Panc1 (cell line): ENCODE results near the gene HCK. TPM values are rescaled to one million over a fixed set of nuclear protein-coding genes. Genes with fewer than 3 reads are reported as not detected.

Experiments used
- ATAC-seq: fragments of 200-7000 bp; cut with Tn5 transposase; 2 replicates; pipeline ENCODE4 v1.9.1; 2020; ENCODE audit warnings: mild to moderate bottlenecking, moderate library complexity
- BruUV-seq: library from RNA; stranded (reverse); fragments of 400-500 nt; replicated peaks from 2 replicates; lab custom pipeline; 2021; lab: Mats Ljungman, UMichigan
- CTCF ChIA-PET: fragments of 300-600 bp; sonication (Branson Sonifier 250); formaldehyde crosslinking; loops from one replicate; lab custom pipeline; 2022; ENCODE audit warnings: antibody characterized with exemption; lab: Charles Lee
- POLR2A ChIA-PET: fragments of 300-600 bp; sonication (Branson Sonifier 250); formaldehyde crosslinking; loops from one replicate; lab custom pipeline; 2022; ENCODE audit warnings: antibody characterized with exemption; lab: Charles Lee
- DNase-seq: peaks from one replicate; pipeline ENCODE4 v3.0.0-alpha.2; 2010; ENCODE audit warnings: low read depth, low spot score
- H3K27ac ChIP-seq: 2 replicates; pipeline ENCODE4 v1.5.1; 2011; ENCODE audit warnings: mild to moderate bottlenecking, low read length, inconsistent platforms
- H3K27me3 ChIP-seq: fragments of 200-500 bp; sonication (Bioruptor generic); 2 replicates; pipeline ENCODE4 v1.6.0; 2014; ENCODE audit warnings: low read length, inconsistent platforms; ENCODE audit not compliant: control insufficient read depth, insufficient read depth
- H3K36me3 ChIP-seq: fragments of 200-500 bp; sonication (Bioruptor generic); 2 replicates; pipeline ENCODE4 v1.5.1; 2014; ENCODE audit warnings: inconsistent platforms, mild to moderate bottlenecking, low read length, moderate library complexity; ENCODE audit not compliant: control insufficient read depth, insufficient read depth
- H3K4me1 ChIP-seq: 2 replicates; pipeline ENCODE4 v1.5.1; 2011; ENCODE audit warnings: inconsistent platforms, mild to moderate bottlenecking, low read length, moderate library complexity; ENCODE audit not compliant: control insufficient read depth, insufficient read depth
- H3K4me3 ChIP-seq, 2 experiments: 2 replicates each; pipeline ENCODE4 v1.5.1; 2011 to 2012; ENCODE audit warnings: low read depth in 2 of 2, low read length in 2 of 2, mild to moderate bottlenecking in 2 of 2, inconsistent platforms in 1 of 2, moderate library complexity in 1 of 2
- H3K9me3 ChIP-seq: fragments of 200-500 bp; sonication (Bioruptor generic); 2 replicates; pipeline ENCODE4 v1.5.1; 2014; ENCODE audit warnings: low read depth, mild to moderate bottlenecking, inconsistent platforms, low read length, moderate library complexity; ENCODE audit not compliant: control insufficient read depth, insufficient read depth
- POLR2AphosphoS5 ChIP-seq: IDR thresholded peaks from 2 replicates; pipeline ENCODE4 v1.6.1; 2012; ENCODE audit warnings: mild to moderate bottlenecking, low read depth, low read length, moderate library complexity
- SIN3A ChIP-seq: IDR thresholded peaks from 2 replicates; pipeline ENCODE4 v1.6.1; 2012; ENCODE audit warnings: low read depth, mild to moderate bottlenecking, low read length, moderate library complexity, borderline replicate concordance; ENCODE audit not compliant: insufficient read depth
- TCF7L2 ChIP-seq: IDR thresholded peaks from 2 replicates; pipeline ENCODE4 v1.6.1; 2011; ENCODE audit warnings: mild to moderate bottlenecking, low read depth, low read length, inconsistent platforms
- in situ Hi-C: cut with HindIII; loops from 2 replicates; pipeline ENCODE4 v1.10.0; 2016; ENCODE audit warnings: low sequenced_read_pairs, low pct_unique_long_range_greater_than_20kb
- intact Hi-C: fragments of 100-400 bp; cut with micrococcal nuclease; formaldehyde crosslinking; loops from one replicate; pipeline ENCODE4 v1.10.0; 2022; ENCODE audit not compliant: unreplicated experiment
- total RNA-seq: library from RNA; stranded (reverse); gene quantifications from one replicate; pipeline ENCODE4 v1.2.1, GENCODE V29; 2021; ENCODE audit not compliant: unreplicated experiment
- TF ChIP-seq, protein P1 (sequence below): fragments of 450-650 bp; IDR thresholded peaks from 2 replicates; pipeline ENCODE4 v1.5.1; 2017; ENCODE audit warnings: mild to moderate bottlenecking
- TF ChIP-seq, protein P2 (sequence below), 2 experiments: IDR thresholded peaks; 2 replicates each; pipeline ENCODE4 v1.6.1; 2011 to 2012; ENCODE audit warnings: low read depth in 2 of 2, control low read depth in 1 of 2, low read length in 1 of 2, mild to moderate bottlenecking in 1 of 2, moderate library complexity in 1 of 2; ENCODE audit not compliant: insufficient read depth in 1 of 2

Gene HCK
- total RNA-seq, 1 experiment from 2014 or later: 0.98 TPM

DNA sequence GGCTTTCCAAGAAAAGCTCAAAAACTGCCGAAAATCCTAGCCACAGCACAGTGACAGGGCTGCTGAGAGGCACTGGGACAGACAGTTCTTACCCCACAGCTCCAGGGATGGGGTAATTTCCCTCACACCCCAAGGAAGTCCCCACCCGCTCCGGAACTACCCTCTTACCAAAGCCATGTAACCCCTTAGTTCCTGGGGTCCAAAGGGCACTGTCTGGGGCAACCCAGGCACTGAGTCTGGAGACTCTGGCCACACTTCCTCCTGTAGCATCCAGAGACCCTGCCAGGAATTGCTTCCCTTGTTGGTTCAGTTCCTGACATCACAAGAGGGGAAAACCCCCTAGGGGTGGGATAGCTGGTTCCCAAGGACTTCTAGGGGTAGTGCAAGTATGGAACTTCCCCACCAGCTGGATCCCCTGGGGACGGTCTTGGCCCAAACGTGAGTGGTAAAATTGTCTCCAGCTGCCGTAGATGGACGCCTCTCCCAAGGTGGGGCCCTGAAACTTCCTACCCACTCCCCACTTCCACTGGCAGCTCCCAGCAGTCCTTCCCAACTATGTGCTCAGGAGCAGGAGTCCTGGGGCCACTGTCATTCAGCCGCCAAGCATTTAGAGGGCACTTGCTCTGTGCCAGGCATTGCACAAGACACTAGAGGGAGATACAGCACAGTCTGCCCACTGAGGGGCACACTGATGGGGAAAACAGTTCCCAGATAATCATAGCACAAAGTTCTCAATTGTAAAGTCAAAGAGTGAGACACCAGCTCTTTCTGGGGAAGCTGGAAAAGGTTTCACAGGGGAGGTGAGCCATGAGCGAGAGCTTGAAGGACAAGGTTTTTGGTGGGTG lies 17.2 kb upstream of the HCK start:
- ChIA-PET POLR2A (interaction anchor here (0.8 kb wide), 1 partner anchor 57 kb away, joined by 5 read pairs; no protein-coding TSS in a partner anchor), CTCF (interaction anchor here (0.5 to 2.8 kb wide), 5 partner anchors 44 to 184 kb away, joined by 3 to 13 read pairs (median 4); no protein-coding TSS in a partner anchor)
- in situ Hi-C loops: no loop called here
- Histone ChIP-seq H3K27ac (no peak overlapping the region), H3K4me3 (no peak overlapping the region), H3K4me1 (peaks cover 9% of the 10 kb centered on the region; the same call in 1 of the 2 replicates), H3K27me3 (no peaks in the 10 kb centered on the region; the same call in 1 of the 2 replicates), H3K9me3 (no peaks in the 10 kb centered on the region), H3K36me3 (no peaks in the 10 kb centered on the region)
- ATAC-seq (peak; percentile 39; the same call in 1 of the 2 replicates), DNase-seq (no peak)
- BruUV-seq: no TSS peak
- intact Hi-C loops: loop anchor here (5.0 kb wide), 3 partner anchors 37 to 83 kb away; partner anchors contain the start of gene PDRG1
- TF ChIP-seq, protein P1, sequence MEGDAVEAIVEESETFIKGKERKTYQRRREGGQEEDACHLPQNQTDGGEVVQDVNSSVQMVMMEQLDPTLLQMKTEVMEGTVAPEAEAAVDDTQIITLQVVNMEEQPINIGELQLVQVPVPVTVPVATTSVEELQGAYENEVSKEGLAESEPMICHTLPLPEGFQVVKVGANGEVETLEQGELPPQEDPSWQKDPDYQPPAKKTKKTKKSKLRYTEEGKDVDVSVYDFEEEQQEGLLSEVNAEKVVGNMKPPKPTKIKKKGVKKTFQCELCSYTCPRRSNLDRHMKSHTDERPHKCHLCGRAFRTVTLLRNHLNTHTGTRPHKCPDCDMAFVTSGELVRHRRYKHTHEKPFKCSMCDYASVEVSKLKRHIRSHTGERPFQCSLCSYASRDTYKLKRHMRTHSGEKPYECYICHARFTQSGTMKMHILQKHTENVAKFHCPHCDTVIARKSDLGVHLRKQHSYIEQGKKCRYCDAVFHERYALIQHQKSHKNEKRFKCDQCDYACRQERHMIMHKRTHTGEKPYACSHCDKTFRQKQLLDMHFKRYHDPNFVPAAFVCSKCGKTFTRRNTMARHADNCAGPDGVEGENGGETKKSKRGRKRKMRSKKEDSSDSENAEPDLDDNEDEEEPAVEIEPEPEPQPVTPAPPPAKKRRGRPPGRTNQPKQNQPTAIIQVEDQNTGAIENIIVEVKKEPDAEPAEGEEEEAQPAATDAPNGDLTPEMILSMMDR: peak; percentile 79
- no peak for TF ChIP-seq POLR2AphosphoS5

DNA sequence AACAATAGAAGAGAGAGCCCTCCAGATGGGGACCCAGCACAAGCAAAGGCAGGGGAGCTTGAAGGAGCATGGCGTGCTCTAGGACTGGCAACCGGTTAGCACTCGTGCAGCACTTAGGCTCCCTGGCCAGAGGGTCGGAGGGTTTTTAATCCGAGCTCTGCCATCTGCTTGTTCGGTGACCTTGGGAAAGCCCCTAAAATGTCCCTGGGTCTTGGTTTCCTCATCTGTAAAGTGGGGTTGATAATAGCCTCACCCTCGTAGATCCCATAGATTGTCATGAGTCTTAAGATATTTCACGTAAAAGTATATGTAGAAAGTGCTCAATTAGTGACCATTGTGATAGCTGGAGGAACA lies 16.6 kb upstream of the HCK start:
- no peak overlapping the region for H3K4me3 ChIP-seq
- DNase-seq (no peak), ATAC-seq (no peak)
- intact Hi-C loops: loop anchor here (5.0 kb wide), 2 partner anchors 37 to 57 kb away; no protein-coding TSS in a partner anchor
- no peaks in the 10 kb centered on the region for H3K36me3 ChIP-seq
- peaks cover 9% of the 10 kb centered on the region; the same call in 1 of the 2 replicates for H3K4me1 ChIP-seq
- no TSS peak for BruUV-seq
- no peaks in the 10 kb centered on the region for H3K9me3 ChIP-seq
- CTCF ChIA-PET: interaction anchor here (1.0 to 2.8 kb wide), 3 partner anchors 43 to 184 kb away, joined by 3 to 13 read pairs (median 4); no protein-coding TSS in a partner anchor
- H3K27ac ChIP-seq: no peak overlapping the region
- in situ Hi-C loops: no loop called here
- TF ChIP-seq TCF7L2 (no peak), SIN3A (no peak), POLR2AphosphoS5 (no peak)
- TF ChIP-seq, protein P2, sequence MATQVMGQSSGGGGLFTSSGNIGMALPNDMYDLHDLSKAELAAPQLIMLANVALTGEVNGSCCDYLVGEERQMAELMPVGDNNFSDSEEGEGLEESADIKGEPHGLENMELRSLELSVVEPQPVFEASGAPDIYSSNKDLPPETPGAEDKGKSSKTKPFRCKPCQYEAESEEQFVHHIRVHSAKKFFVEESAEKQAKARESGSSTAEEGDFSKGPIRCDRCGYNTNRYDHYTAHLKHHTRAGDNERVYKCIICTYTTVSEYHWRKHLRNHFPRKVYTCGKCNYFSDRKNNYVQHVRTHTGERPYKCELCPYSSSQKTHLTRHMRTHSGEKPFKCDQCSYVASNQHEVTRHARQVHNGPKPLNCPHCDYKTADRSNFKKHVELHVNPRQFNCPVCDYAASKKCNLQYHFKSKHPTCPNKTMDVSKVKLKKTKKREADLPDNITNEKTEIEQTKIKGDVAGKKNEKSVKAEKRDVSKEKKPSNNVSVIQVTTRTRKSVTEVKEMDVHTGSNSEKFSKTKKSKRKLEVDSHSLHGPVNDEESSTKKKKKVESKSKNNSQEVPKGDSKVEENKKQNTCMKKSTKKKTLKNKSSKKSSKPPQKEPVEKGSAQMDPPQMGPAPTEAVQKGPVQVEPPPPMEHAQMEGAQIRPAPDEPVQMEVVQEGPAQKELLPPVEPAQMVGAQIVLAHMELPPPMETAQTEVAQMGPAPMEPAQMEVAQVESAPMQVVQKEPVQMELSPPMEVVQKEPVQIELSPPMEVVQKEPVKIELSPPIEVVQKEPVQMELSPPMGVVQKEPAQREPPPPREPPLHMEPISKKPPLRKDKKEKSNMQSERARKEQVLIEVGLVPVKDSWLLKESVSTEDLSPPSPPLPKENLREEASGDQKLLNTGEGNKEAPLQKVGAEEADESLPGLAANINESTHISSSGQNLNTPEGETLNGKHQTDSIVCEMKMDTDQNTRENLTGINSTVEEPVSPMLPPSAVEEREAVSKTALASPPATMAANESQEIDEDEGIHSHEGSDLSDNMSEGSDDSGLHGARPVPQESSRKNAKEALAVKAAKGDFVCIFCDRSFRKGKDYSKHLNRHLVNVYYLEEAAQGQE (IDR thresholded peaks at IDR 0.05; ENCODE audit: insufficient read depth in 1 of 2, low read depth in 2 of 2, low read length in 1 of 2): no peak
- TF ChIP-seq, protein P1: no peak; the same call in 1 of the 2 replicates
- POLR2A ChIA-PET: interaction anchor here (0.8 kb wide), 1 partner anchor 56 kb away, joined by 5 read pairs; no protein-coding TSS in a partner anchor
- no peaks in the 10 kb centered on the region; the same call in 1 of the 2 replicates for H3K27me3 ChIP-seq
